Fibroblast of pulmonary artery (primary cell): Measurements from ENCODE around the gene AFTPH.

ENCODE experiments used
- DNase-seq: peaks from one replicate; pipeline ENCODE4 v3.0.0-alpha.2; 2010; ENCODE audit warnings: low read depth
- H3K4me3 ChIP-seq: replicated peaks from 2 replicates; pipeline ENCODE4 v1.5.1; 2011; ENCODE audit warnings: low read depth, mild to moderate bottlenecking, control low read depth, low read length, moderate library complexity
- TF ChIP-seq, protein P1 (sequence below): IDR thresholded peaks from 2 replicates; pipeline ENCODE4 v1.5.1; 2011; ENCODE audit warnings: mild to moderate bottlenecking, control low read depth, low read length, inconsistent platforms; ENCODE audit errors: missing control alignments

The AFTPH gene

DNA sequence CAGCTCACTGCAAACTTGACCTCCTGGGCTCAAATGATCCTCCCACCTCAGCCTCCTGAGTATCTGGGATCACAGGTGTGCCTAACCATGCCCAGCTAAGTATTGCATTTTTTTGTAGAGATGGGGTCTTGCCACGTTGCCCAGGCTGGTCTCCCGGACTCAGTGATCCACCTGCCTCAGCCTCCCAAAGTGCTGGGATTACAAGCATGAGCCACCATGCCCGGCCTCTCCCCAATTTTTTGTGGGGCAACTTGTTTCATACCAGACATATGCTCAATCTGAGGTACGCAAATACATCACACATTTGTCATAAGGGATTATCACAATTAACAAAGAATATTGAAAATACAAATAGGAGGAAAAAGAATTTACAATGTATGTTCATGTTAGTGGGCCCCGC lies 42.5 kb upstream of the AFTPH start:
- DNase-seq, result no peak
- no peak overlapping the region for H3K4me3 ChIP-seq
- TF ChIP-seq, protein P1, sequence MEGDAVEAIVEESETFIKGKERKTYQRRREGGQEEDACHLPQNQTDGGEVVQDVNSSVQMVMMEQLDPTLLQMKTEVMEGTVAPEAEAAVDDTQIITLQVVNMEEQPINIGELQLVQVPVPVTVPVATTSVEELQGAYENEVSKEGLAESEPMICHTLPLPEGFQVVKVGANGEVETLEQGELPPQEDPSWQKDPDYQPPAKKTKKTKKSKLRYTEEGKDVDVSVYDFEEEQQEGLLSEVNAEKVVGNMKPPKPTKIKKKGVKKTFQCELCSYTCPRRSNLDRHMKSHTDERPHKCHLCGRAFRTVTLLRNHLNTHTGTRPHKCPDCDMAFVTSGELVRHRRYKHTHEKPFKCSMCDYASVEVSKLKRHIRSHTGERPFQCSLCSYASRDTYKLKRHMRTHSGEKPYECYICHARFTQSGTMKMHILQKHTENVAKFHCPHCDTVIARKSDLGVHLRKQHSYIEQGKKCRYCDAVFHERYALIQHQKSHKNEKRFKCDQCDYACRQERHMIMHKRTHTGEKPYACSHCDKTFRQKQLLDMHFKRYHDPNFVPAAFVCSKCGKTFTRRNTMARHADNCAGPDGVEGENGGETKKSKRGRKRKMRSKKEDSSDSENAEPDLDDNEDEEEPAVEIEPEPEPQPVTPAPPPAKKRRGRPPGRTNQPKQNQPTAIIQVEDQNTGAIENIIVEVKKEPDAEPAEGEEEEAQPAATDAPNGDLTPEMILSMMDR, result no peak

DNA sequence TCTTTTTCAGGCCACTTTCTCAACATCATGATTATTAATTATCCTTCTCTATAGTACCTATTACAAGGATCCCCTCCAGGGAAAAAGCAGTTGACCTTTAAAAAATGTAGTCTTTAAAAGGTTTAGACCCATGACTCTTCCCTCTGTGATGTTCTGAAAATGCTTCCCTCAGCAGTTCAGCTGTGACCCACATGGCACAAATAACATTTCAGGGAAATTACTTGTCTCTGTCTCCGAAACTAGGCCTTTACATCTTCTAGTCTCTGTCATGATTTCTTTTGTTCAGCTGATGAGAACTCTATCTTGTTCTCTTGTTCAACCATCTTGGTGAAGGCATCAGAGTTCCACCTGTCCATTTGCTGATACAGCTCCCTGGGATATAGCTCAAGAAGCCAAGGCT lies 41.9 kb upstream of the AFTPH start:
- no peak overlapping the region for H3K4me3 ChIP-seq
- TF ChIP-seq, protein P1, result no peak
- no peak for DNase-seq

DNA sequence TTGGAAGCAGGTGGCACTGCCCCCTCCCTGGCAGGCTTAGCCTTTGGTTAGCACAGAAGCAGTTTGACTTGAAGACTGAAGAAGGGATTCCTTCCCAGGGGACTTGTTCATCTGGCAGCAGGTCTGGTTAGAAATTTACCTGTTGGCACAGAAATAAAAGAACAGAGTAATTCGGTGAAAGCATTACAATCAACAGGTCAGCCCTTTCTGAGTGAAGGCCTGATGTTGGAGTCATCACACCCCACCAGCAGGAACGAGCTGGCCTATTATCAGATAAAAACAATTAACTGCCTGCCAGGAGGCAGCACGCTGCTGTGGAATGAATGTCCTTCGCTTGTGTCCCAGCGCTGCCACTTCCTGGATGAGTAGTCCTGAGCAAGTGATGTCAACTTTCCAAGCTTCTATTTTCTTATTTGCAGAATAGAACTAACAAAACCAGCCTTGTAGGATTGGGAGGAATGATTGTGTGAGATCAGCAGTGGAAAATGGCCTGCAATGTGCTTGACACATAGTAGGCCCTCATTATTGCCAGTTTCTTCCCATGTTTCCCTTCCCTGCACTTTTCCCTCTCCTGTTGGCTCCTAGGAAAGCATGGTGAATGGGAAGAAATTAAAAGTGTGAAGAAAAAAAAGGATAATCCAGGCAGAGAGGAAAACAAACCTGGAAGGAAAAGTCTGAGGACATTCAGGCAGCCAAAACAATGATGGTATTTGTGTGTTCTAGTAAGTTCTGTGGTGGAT lies 41.2 kb upstream of the AFTPH start:
- TF ChIP-seq, protein P1, result no peak
- DNase-seq, result peak; percentile 22
- no peak overlapping the region for H3K4me3 ChIP-seq

DNA sequence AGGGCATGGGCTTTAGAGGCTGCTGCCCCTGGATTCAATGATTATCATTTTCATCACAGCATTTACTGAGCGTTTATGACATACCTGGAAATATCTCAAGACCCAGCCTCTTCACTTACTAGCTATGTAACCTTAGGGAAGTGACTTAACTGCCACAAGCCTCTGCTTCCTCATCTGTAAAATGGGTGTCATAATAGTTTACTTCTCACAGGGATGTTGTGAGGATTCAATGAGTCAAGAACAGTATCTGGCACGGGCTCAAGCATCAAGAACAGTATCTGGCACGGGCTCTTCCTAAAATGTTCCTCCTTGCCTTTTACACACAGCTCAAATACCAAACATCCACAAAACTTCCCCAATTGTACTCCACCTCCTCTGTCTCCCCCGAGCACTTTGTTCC lies 38.8 kb upstream of the AFTPH start:
- no peak for DNase-seq
- TF ChIP-seq, protein P1, result no peak
- H3K4me3 ChIP-seq, result no peak overlapping the region

- DNase-seq, result peak; percentile 36
Measured at GRCh38 chr2:64485961-64486360, 38.2 kb upstream of the AFTPH start.

DNA sequence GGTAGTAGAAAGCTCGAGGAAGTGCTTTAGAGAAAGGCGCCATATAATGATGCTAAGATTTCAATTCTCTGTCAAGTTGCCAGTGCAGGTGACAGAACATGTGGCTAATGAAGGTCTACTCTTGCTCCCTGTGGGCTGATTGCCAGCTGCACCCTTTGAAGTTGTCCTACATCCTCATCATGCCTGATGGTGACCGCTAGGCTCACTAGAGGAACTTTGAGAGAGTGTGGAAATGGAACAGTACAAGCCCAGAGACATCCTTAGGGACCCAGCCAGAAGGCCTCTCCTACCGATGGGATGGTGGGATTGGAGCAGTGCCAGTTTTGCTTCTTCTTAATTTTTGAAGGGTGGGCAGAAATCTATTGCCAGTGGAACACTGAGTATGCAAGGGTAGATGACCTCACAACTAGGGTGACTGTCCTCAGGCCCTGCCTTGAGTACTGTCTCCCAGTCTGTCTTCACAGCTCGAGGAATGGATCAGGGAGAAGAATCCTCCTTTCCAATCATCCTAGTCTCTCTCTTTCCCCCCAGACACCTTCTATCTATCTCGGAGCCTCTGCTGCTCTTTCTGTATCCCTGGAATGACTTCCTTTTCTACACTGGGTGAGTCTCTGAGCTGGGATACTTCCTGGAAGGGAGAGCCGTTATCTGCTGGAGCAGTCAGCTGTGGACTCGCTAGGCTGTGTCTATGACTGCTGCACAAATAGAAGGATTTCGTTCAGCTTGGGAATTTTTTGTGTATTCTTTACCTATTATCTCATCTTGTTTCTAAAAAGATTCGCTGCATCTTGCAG lies 36.7 kb upstream of the AFTPH start:
- no peak for DNase-seq
- no peak overlapping the region for H3K4me3 ChIP-seq
- TF ChIP-seq, protein P1, result no peak

More at GRCh38 chr2:64485961-64486360, 38.2 kb upstream of the AFTPH start:
- TF ChIP-seq, protein P1, result no peak
- no peak overlapping the region for H3K4me3 ChIP-seq
